AG10803 (cell line): ENCODE measurements around the gene HAGHL.

ENCODE experiments used
- DNase-seq: peaks from one replicate; pipeline ENCODE4 v3.0.0; 2010; ENCODE audit warnings: low read depth
- H3K4me3 ChIP-seq: 2 replicates; pipeline ENCODE4 v1.5.1; 2011; ENCODE audit warnings: mild to moderate bottlenecking, low read length, control low read depth
- TF ChIP-seq, protein P1 (sequence below): conservative IDR thresholded peaks from 2 replicates; pipeline ENCODE4 v1.5.1; 2011; ENCODE audit warnings: mild to moderate bottlenecking, low read length, control low read depth, inconsistent platforms

The HAGHL gene

GRCh38 chr16:760065-760464 is 33.2 kb downstream of the HAGHL start:
- TF ChIP-seq, protein P1, sequence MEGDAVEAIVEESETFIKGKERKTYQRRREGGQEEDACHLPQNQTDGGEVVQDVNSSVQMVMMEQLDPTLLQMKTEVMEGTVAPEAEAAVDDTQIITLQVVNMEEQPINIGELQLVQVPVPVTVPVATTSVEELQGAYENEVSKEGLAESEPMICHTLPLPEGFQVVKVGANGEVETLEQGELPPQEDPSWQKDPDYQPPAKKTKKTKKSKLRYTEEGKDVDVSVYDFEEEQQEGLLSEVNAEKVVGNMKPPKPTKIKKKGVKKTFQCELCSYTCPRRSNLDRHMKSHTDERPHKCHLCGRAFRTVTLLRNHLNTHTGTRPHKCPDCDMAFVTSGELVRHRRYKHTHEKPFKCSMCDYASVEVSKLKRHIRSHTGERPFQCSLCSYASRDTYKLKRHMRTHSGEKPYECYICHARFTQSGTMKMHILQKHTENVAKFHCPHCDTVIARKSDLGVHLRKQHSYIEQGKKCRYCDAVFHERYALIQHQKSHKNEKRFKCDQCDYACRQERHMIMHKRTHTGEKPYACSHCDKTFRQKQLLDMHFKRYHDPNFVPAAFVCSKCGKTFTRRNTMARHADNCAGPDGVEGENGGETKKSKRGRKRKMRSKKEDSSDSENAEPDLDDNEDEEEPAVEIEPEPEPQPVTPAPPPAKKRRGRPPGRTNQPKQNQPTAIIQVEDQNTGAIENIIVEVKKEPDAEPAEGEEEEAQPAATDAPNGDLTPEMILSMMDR, result no peak
- H3K4me3 ChIP-seq, result no peak overlapping the region
- DNase-seq, result no peak

DNA sequence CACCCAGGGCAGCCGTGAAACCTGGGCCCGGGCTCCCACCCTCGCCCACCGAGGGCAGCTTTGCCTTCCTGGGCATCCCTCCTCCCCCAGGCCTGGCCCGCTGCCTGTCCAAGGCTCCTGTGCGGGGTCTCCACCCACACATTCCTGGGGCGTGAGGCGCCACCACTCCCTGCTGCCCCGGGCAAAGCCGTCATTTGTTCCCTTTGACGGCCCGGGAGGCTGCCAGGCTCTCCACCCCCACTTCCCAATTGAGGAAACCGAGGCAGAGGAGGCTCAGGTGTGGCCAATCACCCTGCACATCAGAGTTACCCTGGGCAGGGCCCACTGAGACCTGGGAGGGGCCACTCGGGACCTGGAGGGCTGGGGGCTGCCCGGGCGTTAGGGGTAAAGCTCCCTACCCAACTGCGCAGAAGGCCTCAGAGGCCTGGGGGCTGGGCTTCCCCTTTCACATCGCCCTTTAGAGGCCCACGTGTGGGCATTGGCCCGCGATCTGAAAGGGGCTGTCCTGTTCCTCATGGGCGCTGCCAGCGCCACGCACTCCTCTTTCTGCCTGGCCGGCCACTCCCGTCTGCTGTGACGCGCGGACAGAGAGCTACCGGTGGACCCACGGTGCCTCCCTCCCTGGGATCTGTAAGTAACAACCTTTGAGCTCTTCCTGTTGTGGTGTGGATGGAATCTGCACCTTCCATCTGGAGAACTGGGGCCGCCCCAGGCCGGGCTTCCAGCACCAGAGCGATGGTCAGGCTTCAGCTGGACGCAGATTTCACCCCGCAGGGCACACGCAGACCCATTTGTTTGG is 33.8 kb downstream of the HAGHL start, which contains the start of gene MSLN:
Gene MSLN (plus strand): TSS at position 190 of the 799 bp plus-strand sequence. CDS start 1,947 bp downstream, outside the sequence.
- TF ChIP-seq, protein P1, result no peak
- no peak for DNase-seq
- no peak within 1 kb of the TSS for H3K4me3 ChIP-seq

- H3K4me3 ChIP-seq, result no peak overlapping the region
- DNase-seq, result no peak
- TF ChIP-seq, protein P1, result no peak
Measured at GRCh38 chr16:761625-762513, 35.0 kb downstream of the HAGHL start.

DNA sequence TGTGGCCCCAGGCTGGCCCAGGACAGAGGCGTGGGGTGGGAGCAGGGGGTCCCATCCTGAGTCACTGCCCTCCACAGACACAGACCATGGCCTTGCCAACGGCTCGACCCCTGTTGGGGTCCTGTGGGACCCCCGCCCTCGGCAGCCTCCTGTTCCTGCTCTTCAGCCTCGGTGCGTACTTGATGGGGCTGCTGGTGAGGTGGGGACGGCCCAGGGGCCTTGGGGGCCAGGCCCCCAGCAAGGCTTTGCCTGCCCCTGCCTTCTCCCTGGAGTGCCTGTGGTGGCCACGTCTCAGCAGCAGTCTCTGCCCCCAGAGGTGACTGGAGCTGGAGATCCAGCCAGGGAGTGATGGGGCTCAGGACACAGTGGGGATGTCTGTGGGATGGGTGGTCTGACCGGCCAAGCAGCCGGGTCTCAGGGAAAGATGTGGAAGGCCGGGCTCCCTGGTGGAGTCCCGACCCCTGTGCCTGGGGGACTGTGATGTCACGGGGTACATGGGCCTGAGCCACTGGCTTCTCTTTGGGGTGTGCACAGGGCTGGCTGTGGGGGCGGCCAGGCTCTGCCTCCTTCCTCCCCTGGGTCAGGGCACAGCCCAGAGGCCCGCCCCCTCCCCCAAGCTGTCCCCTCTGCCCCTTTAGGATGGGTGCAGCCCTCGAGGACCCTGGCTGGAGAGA is 35.8 kb downstream of the HAGHL start:
- TF ChIP-seq, protein P1, result no peak
- no peak for DNase-seq
- no peak overlapping the region for H3K4me3 ChIP-seq

- DNase-seq, result no peak
- no peak overlapping the region for H3K4me3 ChIP-seq
- TF ChIP-seq, protein P1, result no peak
Measured at GRCh38 chr16:763369-764183, 36.7 kb downstream of the HAGHL start.

- no peak overlapping the region for H3K4me3 ChIP-seq
- TF ChIP-seq, protein P1, result no peak
- DNase-seq, result no peak
Measured at GRCh38 chr16:764184-764750, 37.4 kb downstream of the HAGHL start.
